H9 (cell line): ENCODE measurements around the gene HERC3. TPM values are rescaled to one million over a fixed set of nuclear protein-coding genes. Genes with fewer than 3 reads are reported as not detected.

Experiments
- DNase-seq: peaks from one replicate; pipeline ENCODE4 v3.0.0-alpha.2; 2017
- H2AFZ ChIP-seq: one replicate; pipeline ENCODE4 v1.6.1; 2013; ENCODE audit warnings: mild to moderate bottlenecking, low read length, control low read depth, moderate library complexity
- H2AK5ac ChIP-seq: 2 replicates; pipeline ENCODE4 v1.6.1; 2013; ENCODE audit warnings: low read length, control low read depth, mixed read lengths; ENCODE audit not compliant: insufficient read length
- H2BK120ac ChIP-seq: one replicate; pipeline ENCODE4 v1.6.1; 2013; ENCODE audit warnings: low read depth, mild to moderate bottlenecking, low read length, control low read depth, inconsistent platforms; ENCODE audit not compliant: poor library complexity, severe bottlenecking
- H2BK12ac ChIP-seq: 2 replicates; pipeline ENCODE4 v1.6.1; 2013; ENCODE audit warnings: low read length, control low read depth, mixed read lengths, low read depth; ENCODE audit not compliant: insufficient read length
- H2BK15ac ChIP-seq: 2 replicates; pipeline ENCODE4 v1.6.1; 2013; ENCODE audit warnings: low read depth, low read length, control low read depth
- H2BK20ac ChIP-seq: one replicate; pipeline ENCODE4 v1.6.1; 2013; ENCODE audit warnings: low read depth, mild to moderate bottlenecking, low read length, control low read depth, inconsistent platforms; ENCODE audit not compliant: poor library complexity, severe bottlenecking
- H2BK5ac ChIP-seq: 2 replicates; pipeline ENCODE4 v1.6.1; 2013; ENCODE audit warnings: low read length, control low read depth, mixed read lengths; ENCODE audit not compliant: insufficient read length
- H3K14ac ChIP-seq: 2 replicates; pipeline ENCODE4 v1.6.1; 2013; ENCODE audit warnings: low read length, control low read depth; ENCODE audit not compliant: insufficient read depth
- H3K18ac ChIP-seq: 2 replicates; pipeline ENCODE4 v1.6.1; 2013; ENCODE audit warnings: low read depth, mild to moderate bottlenecking, mixed read lengths, low read length, control low read depth; ENCODE audit not compliant: insufficient read length
- H3K23ac ChIP-seq: 2 replicates; pipeline ENCODE4 v1.6.1; 2013; ENCODE audit warnings: low read length, control low read depth, mixed read lengths, low read depth; ENCODE audit not compliant: insufficient read length
- H3K23me2 ChIP-seq: 2 replicates; pipeline ENCODE4 v1.6.1; 2013; ENCODE audit warnings: low read depth, mild to moderate bottlenecking, mixed read lengths, low read length, control low read depth; ENCODE audit not compliant: insufficient read length, poor library complexity, severe bottlenecking
- H3K27ac ChIP-seq: 2 replicates; pipeline ENCODE4 v1.5.1; 2013; ENCODE audit warnings: low read length, control low read depth, mixed read lengths, low read depth; ENCODE audit not compliant: insufficient read length
- H3K27me3 ChIP-seq: 2 replicates; pipeline ENCODE4 v1.6.1; 2013; ENCODE audit warnings: low read length, control low read depth, inconsistent platforms; ENCODE audit not compliant: insufficient read depth
- H3K4ac ChIP-seq: 2 replicates; pipeline ENCODE4 v1.6.1; 2013; ENCODE audit warnings: low read depth, mild to moderate bottlenecking, control low read depth, inconsistent platforms, low read length, moderate library complexity
- H3K4me1 ChIP-seq: 2 replicates; pipeline ENCODE4 v1.6.1; 2013; ENCODE audit warnings: low read length, control low read depth, inconsistent platforms; ENCODE audit not compliant: insufficient read depth
- H3K4me2 ChIP-seq: 2 replicates; pipeline ENCODE4 v1.6.1; 2013; ENCODE audit warnings: low read length, control low read depth, mixed read lengths; ENCODE audit not compliant: insufficient read length, insufficient read depth
- H3K56ac ChIP-seq: 2 replicates; pipeline ENCODE4 v1.6.1; 2013; ENCODE audit warnings: low read depth, mild to moderate bottlenecking, mixed read lengths, low read length, control low read depth; ENCODE audit not compliant: insufficient read length
- H3K79me1 ChIP-seq: 2 replicates; pipeline ENCODE4 v1.6.1; 2013; ENCODE audit warnings: low read depth, mild to moderate bottlenecking, moderate library complexity, low read length, control low read depth, inconsistent platforms; ENCODE audit not compliant: insufficient read depth, poor library complexity, severe bottlenecking
- H3K79me2 ChIP-seq: 2 replicates; pipeline ENCODE4 v1.6.1; 2013; ENCODE audit warnings: low read length, control low read depth, inconsistent platforms; ENCODE audit not compliant: insufficient read depth
- H3K9ac ChIP-seq: 2 replicates; pipeline ENCODE4 v1.6.1; 2013; ENCODE audit warnings: low read length, control low read depth, mixed read lengths; ENCODE audit not compliant: insufficient read length; ENCODE audit errors: extremely low read depth
- H3K9me3 ChIP-seq: one replicate; pipeline ENCODE4 v1.6.1; 2013; ENCODE audit warnings: low read depth, low read length, inconsistent platforms; ENCODE audit not compliant: control insufficient read depth
- H3T11ph ChIP-seq: one replicate; pipeline ENCODE4 v1.6.1; 2013; ENCODE audit warnings: mild to moderate bottlenecking, low read length, control low read depth, inconsistent platforms
- H4K20me1 ChIP-seq: one replicate; pipeline ENCODE4 v1.6.1; 2013; ENCODE audit not compliant: control insufficient read depth, insufficient read length, insufficient read depth
- H4K5ac ChIP-seq: 2 replicates; pipeline ENCODE4 v1.6.1; 2013; ENCODE audit warnings: low read depth, mild to moderate bottlenecking, mixed read lengths, low read length, control low read depth; ENCODE audit not compliant: insufficient read length
- H4K8ac ChIP-seq: replicated peaks from 2 replicates; pipeline ENCODE4 v1.6.1; 2013; ENCODE audit warnings: low read length, control low read depth, mixed read lengths, low read depth; ENCODE audit not compliant: insufficient read length
- H4K91ac ChIP-seq: 2 replicates; pipeline ENCODE4 v1.6.1; 2013; ENCODE audit warnings: low read depth, mild to moderate bottlenecking, moderate library complexity, mixed read lengths, low read length, control low read depth; ENCODE audit not compliant: insufficient read length
- H3K27ac Mint-ChIP-seq, 3 experiments: 2 replicates in 2 of 3; 3 replicates in 1 of 3; pipeline ENCODE4 v1.8.0; 2020 to 2021; ENCODE audit warnings: mixed read lengths in 3 of 3, mild to moderate bottlenecking in 1 of 3, moderate library complexity in 1 of 3
- H3K27me3 Mint-ChIP-seq: 2 replicates; pipeline ENCODE4 v1.8.0; 2021; ENCODE audit warnings: low read depth, mild to moderate bottlenecking, moderate library complexity, mixed read lengths
- H3K36me3 Mint-ChIP-seq, 3 experiments: 2 replicates in 2 of 3; 3 replicates in 1 of 3; pipeline ENCODE4 v1.8.0; 2020 to 2021; ENCODE audit warnings: low read depth in 3 of 3, mixed read lengths in 3 of 3; ENCODE audit not compliant: insufficient read depth in 1 of 3
- H3K4me1 Mint-ChIP-seq, 2 experiments: 2 replicates each; pipeline ENCODE4 v1.8.0; 2020; ENCODE audit warnings: mixed read lengths in 2 of 2
- H3K4me3 Mint-ChIP-seq, 2 experiments: 2 replicates in 1 of 2; 3 replicates in 1 of 2; pipeline ENCODE4 v1.8.0; 2020 to 2021; ENCODE audit warnings: mild to moderate bottlenecking in 2 of 2, mixed read lengths in 2 of 2, moderate library complexity in 1 of 2
- H3K9me3 Mint-ChIP-seq, 2 experiments: 2 replicates in 1 of 2; 3 replicates in 1 of 2; pipeline ENCODE4 v1.8.0; 2020; ENCODE audit warnings: mild to moderate bottlenecking in 2 of 2, mixed read lengths in 2 of 2, moderate library complexity in 1 of 2
- WGBS: extraction: QIAGEN DNeasy Blood & Tissue Kit; methylation state at CpG from one replicate; pipeline ENCODE4 v1.1.7; 2013; ENCODE audit warnings: missing lambda C conversion rate, low lambda C conversion rate, mixed read lengths; ENCODE audit not compliant: insufficient read length; ENCODE audit errors: extremely low coverage; 5-methylcytosine and 5-hydroxymethylcytosine counted together
- total RNA-seq: library from RNA; stranded (reverse); gene quantifications from 2 replicates; pipeline ENCODE4 v1.2.1, GENCODE V29; 2021
- TF ChIP-seq, protein P1 (sequence below): fragments of 200-600 bp; sonication (generic); conservative IDR thresholded peaks from 3 replicates; pipeline ENCODE4 v1.8.0; 2021; ENCODE audit warnings: antibody characterized with exemption, mild to moderate bottlenecking

The HERC3 gene
- total RNA-seq, 1 experiment from 2014 or later: 2.9 TPM

- H3K27ac Mint-ChIP-seq: no peak overlapping the region; a peak in 1 of 7 replicates
- H3K56ac ChIP-seq: no peak overlapping the region
Observed at GRCh38 chr4:88628746-88629145, 36.5 kb downstream of the HERC3 start.

More at GRCh38 chr4:88628746-88629145, 36.5 kb downstream of the HERC3 start:
- Histone ChIP-seq H3K14ac (no peak overlapping the region), H3K27ac (no peak overlapping the region), H3K23ac (no peak overlapping the region), H4K8ac (no peak overlapping the region), H3T11ph (no peak overlapping the region), H3K4me1 (no peaks in the 10 kb centered on the region), H2BK5ac (no peak overlapping the region), H3K9ac (no peak overlapping the region), H2AFZ (no peak overlapping the region), H3K9me3 (no peaks in the 10 kb centered on the region), H3K4me2 (no peak overlapping the region), H2BK12ac (no peak overlapping the region), H2BK20ac (no peak overlapping the region), H2BK120ac (no peak overlapping the region), H3K18ac (no peak overlapping the region), H3K27me3 (no peaks in the 10 kb centered on the region), H2AK5ac (no peak overlapping the region), H2BK15ac (no peak overlapping the region), H3K79me1 (no peaks in the 10 kb centered on the region), H3K79me2 (no peaks in the 10 kb centered on the region), H4K20me1 (no peaks in the 10 kb centered on the region), H4K5ac (no peak overlapping the region), H3K4ac (no peak overlapping the region), H3K23me2 (no peaks in the 10 kb centered on the region), H4K91ac (no peak overlapping the region)
- no peak for DNase-seq
- Mint-ChIP-seq H3K9me3 (peaks cover 3 to 8% of the 10 kb centered on the region in 2 experiments; a peak in 4 of 5 replicates), H3K27me3 (no peaks in the 10 kb centered on the region; the same call in 1 of the 2 replicates), H3K4me1 (0 out of 4 replicates have a peak, but pooled peaks cover 0 to under 1% of the 10 kb centered on the region in 2 experiments), H3K36me3 (peaks cover 1 to 11% (median 8%) of the 10 kb centered on the region in 3 experiments; a peak in 5 of 7 replicates), H3K4me3 (no peak overlapping the region)
- no CpG with 5 or more reads among the region's 8 CpGs for WGBS
- TF ChIP-seq, protein P1, sequence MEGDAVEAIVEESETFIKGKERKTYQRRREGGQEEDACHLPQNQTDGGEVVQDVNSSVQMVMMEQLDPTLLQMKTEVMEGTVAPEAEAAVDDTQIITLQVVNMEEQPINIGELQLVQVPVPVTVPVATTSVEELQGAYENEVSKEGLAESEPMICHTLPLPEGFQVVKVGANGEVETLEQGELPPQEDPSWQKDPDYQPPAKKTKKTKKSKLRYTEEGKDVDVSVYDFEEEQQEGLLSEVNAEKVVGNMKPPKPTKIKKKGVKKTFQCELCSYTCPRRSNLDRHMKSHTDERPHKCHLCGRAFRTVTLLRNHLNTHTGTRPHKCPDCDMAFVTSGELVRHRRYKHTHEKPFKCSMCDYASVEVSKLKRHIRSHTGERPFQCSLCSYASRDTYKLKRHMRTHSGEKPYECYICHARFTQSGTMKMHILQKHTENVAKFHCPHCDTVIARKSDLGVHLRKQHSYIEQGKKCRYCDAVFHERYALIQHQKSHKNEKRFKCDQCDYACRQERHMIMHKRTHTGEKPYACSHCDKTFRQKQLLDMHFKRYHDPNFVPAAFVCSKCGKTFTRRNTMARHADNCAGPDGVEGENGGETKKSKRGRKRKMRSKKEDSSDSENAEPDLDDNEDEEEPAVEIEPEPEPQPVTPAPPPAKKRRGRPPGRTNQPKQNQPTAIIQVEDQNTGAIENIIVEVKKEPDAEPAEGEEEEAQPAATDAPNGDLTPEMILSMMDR: no peak
